A204.1 (cell line): ENCODE measurements around the gene LGALS4.
"Not testable (repeated sequence)": the region's sequence is repeated elsewhere in the genome, so short reads cannot be mapped to it uniquely, and the experiment has no call there.

Source experiments
- FAIRE-seq: peaks from 2 replicates; lab custom pipeline; 2012; peaks lifted over from hg19 to GRCh38; lab: Jason Lieb, UNC

Gene LGALS4

GRCh38 chr19:38812841-38813320 lies at the start of gene LGALS4:
Gene LGALS4, minus strand, starts transcription at chr19:38812945. Its CDS starts 59 bp downstream, at chr19:38812886.
- FAIRE-seq: no peak

GRCh38 chr19:38861368-38861767 lies 48.6 kb upstream of the LGALS4 start:
- FAIRE-seq: peak; percentile 97

GRCh38 chr19:38859631-38860204 lies 47.0 kb upstream of the LGALS4 start:
- FAIRE-seq: not testable (repeated sequence)

- FAIRE-seq: no peak
Measured at GRCh38 chr19:38856813-38857212, 44.1 kb upstream of the LGALS4 start.

- not testable (repeated sequence) for FAIRE-seq
Measured at GRCh38 chr19:38855751-38856150, 43.0 kb upstream of the LGALS4 start.

GRCh38 chr19:38854961-38855360 lies 42.2 kb upstream of the LGALS4 start:
- FAIRE-seq: not testable (repeated sequence)

- no peak for FAIRE-seq
Measured at GRCh38 chr19:38853214-38853613, 40.5 kb upstream of the LGALS4 start.

GRCh38 chr19:38852231-38853044 lies 39.7 kb upstream of the LGALS4 start:
- no peak for FAIRE-seq

GRCh38 chr19:38851622-38852230 lies 39.0 kb upstream of the LGALS4 start:
- no peak for FAIRE-seq

GRCh38 chr19:38850976-38851621 lies 38.4 kb upstream of the LGALS4 start:
- FAIRE-seq: no peak

GRCh38 chr19:38850436-38850975 lies 37.8 kb upstream of the LGALS4 start:
- peak; percentile 100 for FAIRE-seq

GRCh38 chr19:38849860-38850435 lies 37.2 kb upstream of the LGALS4 start, which contains the start of gene HNRNPL:
Gene HNRNPL, minus strand, starts transcription at chr19:38849986. Its CDS starts 20 bp downstream, at chr19:38849966.
- no peak for FAIRE-seq

GRCh38 chr19:38849147-38849859 lies 36.6 kb upstream of the LGALS4 start:
- no peak for FAIRE-seq

- FAIRE-seq: no peak
Measured at GRCh38 chr19:38848299-38849146, 35.8 kb upstream of the LGALS4 start.

- no peak for FAIRE-seq
Measured at GRCh38 chr19:38846097-38846496, 33.4 kb upstream of the LGALS4 start.

GRCh38 chr19:38845374-38846024 lies 32.8 kb upstream of the LGALS4 start:
- no peak for FAIRE-seq

GRCh38 chr19:38844093-38844686 lies 31.4 kb upstream of the LGALS4 start:
- no peak for FAIRE-seq

GRCh38 chr19:38843175-38843758 lies 30.5 kb upstream of the LGALS4 start:
- no peak for FAIRE-seq
